HepG2 (cell line): ENCODE measurements around the gene PIM3. TPM values are rescaled to one million over a fixed set of nuclear protein-coding genes. Genes with fewer than 3 reads are reported as not detected.

ENCODE experiments used
- FOXA3 ChIP-seq: IDR thresholded peaks from 2 replicates; pipeline ENCODE4 v1.6.1; 2016; ENCODE audit warnings: missing genetic modification reagents, missing compliant biosample characterization
- KDM3A ChIP-seq: IDR thresholded peaks from 2 replicates; pipeline ENCODE4 v1.6.1; 2018; ENCODE audit warnings: low read depth, missing compliant biosample characterization
- KDM4B ChIP-seq: sonication (generic); formaldehyde crosslinking; IDR thresholded peaks from 2 replicates; pipeline ENCODE4 v1.4.0; 2020; ENCODE audit warnings: missing genetic modification reagents
- KLF16 ChIP-seq, 2 experiments: sonication (generic) in 1 of 2; formaldehyde crosslinking in 1 of 2; IDR thresholded peaks; 2 replicates each; pipeline versions ENCODE4 v1.6.1 to v1.8.0; 2016 to 2023; ENCODE audit warnings: missing genetic modification reagents in 2 of 2, missing compliant biosample characterization in 1 of 2
- KMT2A ChIP-seq: sonication (generic); formaldehyde crosslinking; IDR thresholded peaks from 2 replicates; pipeline ENCODE4 v1.4.0; 2020; ENCODE audit warnings: missing genetic modification reagents
- U2AF2 ChIP-seq: fragments of 200-400 bp; formaldehyde crosslinking; IDR thresholded peaks from 2 replicates; pipeline ENCODE4 v1.6.1; 2017; ENCODE audit warnings: low read depth, mild to moderate bottlenecking, low read length
- ZNF121 ChIP-seq: sonication (generic); formaldehyde crosslinking; IDR thresholded peaks from 2 replicates; pipeline ENCODE4 v1.5.0; 2020; ENCODE audit warnings: mild to moderate bottlenecking, missing genetic modification reagents
- ZNF296 ChIP-seq: sonication (generic); formaldehyde crosslinking; conservative IDR thresholded peaks from 2 replicates; pipeline ENCODE4 v1.5.0; 2020; ENCODE audit warnings: mild to moderate bottlenecking, missing genetic modification reagents
- polyA plus RNA-seq, 8 experiments: library from polyadenylated mRNA; depleted of rRNA in 3 of 8; stranded (reverse) in 7 of 8; unstranded in 1 of 8; fragments of >200 nt; fragmentation: Illumina TruSeq in 4 of 8; extraction: Trizol in 4 of 8; gene quantifications; 2 replicates each; pipeline versions ENCODE4 v1.2.1 to v1.2.3, GENCODE V29; 2011 to 2016; ENCODE audit warnings: low read depth in 4 of 8, missing spikeins in 1 of 8, mixed read lengths in 1 of 8; ENCODE audit not compliant: insufficient read depth in 1 of 8
- total RNA-seq, 5 experiments: library from RNA; depleted of rRNA; stranded (reverse); fragments of >200 nt; fragmentation: Illumina TruSeq; extraction: Trizol; gene quantifications; 2 replicates each; pipeline ENCODE4 v1.2.3, GENCODE V29; 2016; ENCODE audit warnings: low read depth in 1 of 5
- TF ChIP-seq, protein P1 (sequence below): sonication (generic); formaldehyde crosslinking; IDR thresholded peaks from 2 replicates; pipeline ENCODE4 v1.4.0; 2020; ENCODE audit warnings: missing genetic modification reagents, borderline replicate concordance
- TF ChIP-seq, protein P2 (sequence below): sonication (generic); formaldehyde crosslinking; IDR thresholded peaks from 2 replicates; pipeline ENCODE4 v1.4.0; 2020; ENCODE audit warnings: mild to moderate bottlenecking, missing genetic modification reagents
- TF ChIP-seq, protein P3 (sequence below): sonication (generic); formaldehyde crosslinking; IDR thresholded peaks from 2 replicates; pipeline ENCODE4 v1.8.1; 2023; ENCODE audit warnings: mild to moderate bottlenecking, missing genetic modification reagents, borderline replicate concordance
- TF ChIP-seq, protein P4 (sequence below): sonication (generic); formaldehyde crosslinking; IDR thresholded peaks from 2 replicates; pipeline ENCODE4 v1.4.0; 2020; ENCODE audit warnings: missing genetic modification reagents
- TF ChIP-seq, protein P5 (sequence below), 2 experiments: sonication (generic) in 1 of 2; formaldehyde crosslinking in 1 of 2; IDR thresholded peaks; 2 replicates each; pipeline versions ENCODE4 v1.4.0 to v1.6.1; 2016 to 2020; ENCODE audit warnings: borderline replicate concordance in 1 of 2, low read depth in 1 of 2, mild to moderate bottlenecking in 1 of 2, missing genetic modification reagents in 1 of 2
- TF ChIP-seq, protein P6 (sequence below): conservative IDR thresholded peaks from 2 replicates; pipeline ENCODE4 v1.6.1; 2018; ENCODE audit warnings: missing genetic modification reagents

PIM3 gene
- total and polyA plus RNA-seq, 2 of the 13 experiments (the other 11 are each of a cell fraction or from before 2014, with no cell fraction given): 21.6 to 31.2 TPM

DNA sequence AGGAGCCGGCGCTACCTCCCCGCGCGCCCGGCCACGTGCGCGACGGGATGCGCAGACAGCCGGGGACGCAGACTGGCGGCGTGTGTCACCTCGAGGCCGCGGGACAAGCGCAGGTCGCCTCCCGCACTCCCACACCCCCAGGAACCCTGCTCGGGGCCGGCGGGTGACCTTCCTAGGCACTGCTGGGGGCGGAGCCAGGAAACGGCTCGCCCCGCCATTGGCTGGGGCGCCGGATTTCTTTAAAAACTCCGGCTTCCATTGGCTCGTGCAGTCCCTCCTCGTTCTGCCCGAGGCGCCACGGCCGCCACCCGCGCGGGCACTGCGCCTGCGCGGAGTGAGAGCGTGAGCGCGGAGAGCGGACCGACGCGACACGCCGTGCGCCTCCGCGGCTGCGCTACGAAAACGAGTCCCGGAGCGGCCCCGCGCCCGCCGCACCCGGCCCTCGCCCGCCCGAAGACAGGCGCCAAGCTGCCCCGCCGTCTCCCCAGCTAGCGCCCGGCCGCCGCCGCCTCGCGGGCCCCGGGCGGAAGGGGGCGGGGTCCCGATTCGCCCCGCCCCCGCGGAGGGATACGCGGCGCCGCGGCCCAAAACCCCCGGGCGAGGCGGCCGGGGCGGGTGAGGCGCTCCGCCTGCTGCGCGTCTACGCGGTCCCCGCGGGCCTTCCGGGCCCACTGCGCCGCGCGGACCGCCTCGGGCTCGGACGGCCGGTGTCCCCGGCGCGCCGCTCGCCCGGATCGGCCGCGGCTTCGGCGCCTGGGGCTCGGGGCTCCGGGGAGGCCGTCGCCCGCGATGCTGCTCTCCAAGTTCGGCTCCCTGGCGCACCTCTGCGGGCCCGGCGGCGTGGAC is at the start of gene PIM3 (continued):
- TF ChIP-seq, protein P1, sequence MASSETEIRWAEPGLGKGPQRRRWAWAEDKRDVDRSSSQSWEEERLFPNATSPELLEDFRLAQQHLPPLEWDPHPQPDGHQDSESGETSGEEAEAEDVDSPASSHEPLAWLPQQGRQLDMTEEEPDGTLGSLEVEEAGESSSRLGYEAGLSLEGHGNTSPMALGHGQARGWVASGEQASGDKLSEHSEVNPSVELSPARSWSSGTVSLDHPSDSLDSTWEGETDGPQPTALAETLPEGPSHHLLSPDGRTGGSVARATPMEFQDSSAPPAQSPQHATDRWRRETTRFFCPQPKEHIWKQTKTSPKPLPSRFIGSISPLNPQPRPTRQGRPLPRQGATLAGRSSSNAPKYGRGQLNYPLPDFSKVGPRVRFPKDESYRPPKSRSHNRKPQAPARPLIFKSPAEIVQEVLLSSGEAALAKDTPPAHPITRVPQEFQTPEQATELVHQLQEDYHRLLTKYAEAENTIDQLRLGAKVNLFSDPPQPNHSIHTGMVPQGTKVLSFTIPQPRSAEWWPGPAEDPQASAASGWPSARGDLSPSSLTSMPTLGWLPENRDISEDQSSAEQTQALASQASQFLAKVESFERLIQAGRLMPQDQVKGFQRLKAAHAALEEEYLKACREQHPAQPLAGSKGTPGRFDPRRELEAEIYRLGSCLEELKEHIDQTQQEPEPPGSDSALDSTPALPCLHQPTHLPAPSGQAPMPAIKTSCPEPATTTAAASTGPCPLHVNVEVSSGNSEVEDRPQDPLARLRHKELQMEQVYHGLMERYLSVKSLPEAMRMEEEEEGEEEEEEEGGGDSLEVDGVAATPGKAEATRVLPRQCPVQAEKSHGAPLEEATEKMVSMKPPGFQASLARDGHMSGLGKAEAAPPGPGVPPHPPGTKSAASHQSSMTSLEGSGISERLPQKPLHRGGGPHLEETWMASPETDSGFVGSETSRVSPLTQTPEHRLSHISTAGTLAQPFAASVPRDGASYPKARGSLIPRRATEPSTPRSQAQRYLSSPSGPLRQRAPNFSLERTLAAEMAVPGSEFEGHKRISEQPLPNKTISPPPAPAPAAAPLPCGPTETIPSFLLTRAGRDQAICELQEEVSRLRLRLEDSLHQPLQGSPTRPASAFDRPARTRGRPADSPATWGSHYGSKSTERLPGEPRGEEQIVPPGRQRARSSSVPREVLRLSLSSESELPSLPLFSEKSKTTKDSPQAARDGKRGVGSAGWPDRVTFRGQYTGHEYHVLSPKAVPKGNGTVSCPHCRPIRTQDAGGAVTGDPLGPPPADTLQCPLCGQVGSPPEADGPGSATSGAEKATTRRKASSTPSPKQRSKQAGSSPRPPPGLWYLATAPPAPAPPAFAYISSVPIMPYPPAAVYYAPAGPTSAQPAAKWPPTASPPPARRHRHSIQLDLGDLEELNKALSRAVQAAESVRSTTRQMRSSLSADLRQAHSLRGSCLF (CRISPR knock-in tag): peak; percentile 29; the same call in 1 of the 2 replicates
- TF ChIP-seq KDM4B (CRISPR knock-in tag) (no peak), KDM3A (no peak), ZNF296 (CRISPR knock-in tag) (no peak), ZNF121 (peak; percentile 25; the same call in 1 of the 2 replicates), KLF16 (CRISPR knock-in tag; IDR thresholded peaks at IDR 0.05) (peak in 1 of 2 experiments; percentile 50; a peak in 1 of 4 replicates), KMT2A (CRISPR knock-in tag) (no peak), FOXA3 (CRISPR knock-in tag) (no peak), U2AF2 (no peak)
- TF ChIP-seq, protein P2, sequence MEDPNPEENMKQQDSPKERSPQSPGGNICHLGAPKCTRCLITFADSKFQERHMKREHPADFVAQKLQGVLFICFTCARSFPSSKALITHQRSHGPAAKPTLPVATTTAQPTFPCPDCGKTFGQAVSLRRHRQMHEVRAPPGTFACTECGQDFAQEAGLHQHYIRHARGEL (CRISPR knock-in tag): no peak
- TF ChIP-seq, protein P3, sequence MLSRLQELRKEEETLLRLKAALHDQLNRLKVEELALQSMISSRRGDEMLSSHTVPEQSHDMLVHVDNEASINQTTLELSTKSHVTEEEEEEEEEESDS (CRISPR knock-in tag): no peak
- TF ChIP-seq, protein P4, sequence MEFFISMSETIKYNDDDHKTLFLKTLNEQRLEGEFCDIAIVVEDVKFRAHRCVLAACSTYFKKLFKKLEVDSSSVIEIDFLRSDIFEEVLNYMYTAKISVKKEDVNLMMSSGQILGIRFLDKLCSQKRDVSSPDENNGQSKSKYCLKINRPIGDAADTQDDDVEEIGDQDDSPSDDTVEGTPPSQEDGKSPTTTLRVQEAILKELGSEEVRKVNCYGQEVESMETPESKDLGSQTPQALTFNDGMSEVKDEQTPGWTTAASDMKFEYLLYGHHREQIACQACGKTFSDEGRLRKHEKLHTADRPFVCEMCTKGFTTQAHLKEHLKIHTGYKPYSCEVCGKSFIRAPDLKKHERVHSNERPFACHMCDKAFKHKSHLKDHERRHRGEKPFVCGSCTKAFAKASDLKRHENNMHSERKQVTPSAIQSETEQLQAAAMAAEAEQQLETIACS (CRISPR knock-in tag): peak; percentile 6; the same call in 1 of the 2 replicates
- TF ChIP-seq, protein P5, sequence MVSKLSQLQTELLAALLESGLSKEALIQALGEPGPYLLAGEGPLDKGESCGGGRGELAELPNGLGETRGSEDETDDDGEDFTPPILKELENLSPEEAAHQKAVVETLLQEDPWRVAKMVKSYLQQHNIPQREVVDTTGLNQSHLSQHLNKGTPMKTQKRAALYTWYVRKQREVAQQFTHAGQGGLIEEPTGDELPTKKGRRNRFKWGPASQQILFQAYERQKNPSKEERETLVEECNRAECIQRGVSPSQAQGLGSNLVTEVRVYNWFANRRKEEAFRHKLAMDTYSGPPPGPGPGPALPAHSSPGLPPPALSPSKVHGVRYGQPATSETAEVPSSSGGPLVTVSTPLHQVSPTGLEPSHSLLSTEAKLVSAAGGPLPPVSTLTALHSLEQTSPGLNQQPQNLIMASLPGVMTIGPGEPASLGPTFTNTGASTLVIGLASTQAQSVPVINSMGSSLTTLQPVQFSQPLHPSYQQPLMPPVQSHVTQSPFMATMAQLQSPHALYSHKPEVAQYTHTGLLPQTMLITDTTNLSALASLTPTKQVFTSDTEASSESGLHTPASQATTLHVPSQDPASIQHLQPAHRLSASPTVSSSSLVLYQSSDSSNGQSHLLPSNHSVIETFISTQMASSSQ (IDR thresholded peaks at IDR 0.05; ENCODE audit: low read depth): no peak
- TF ChIP-seq, protein P5 (CRISPR knock-in tag; IDR thresholded peaks at IDR 0.05; ENCODE audit: borderline replicate concordance): peak; percentile 35; the same call in 1 of the 2 replicates
- TF ChIP-seq, protein P6, sequence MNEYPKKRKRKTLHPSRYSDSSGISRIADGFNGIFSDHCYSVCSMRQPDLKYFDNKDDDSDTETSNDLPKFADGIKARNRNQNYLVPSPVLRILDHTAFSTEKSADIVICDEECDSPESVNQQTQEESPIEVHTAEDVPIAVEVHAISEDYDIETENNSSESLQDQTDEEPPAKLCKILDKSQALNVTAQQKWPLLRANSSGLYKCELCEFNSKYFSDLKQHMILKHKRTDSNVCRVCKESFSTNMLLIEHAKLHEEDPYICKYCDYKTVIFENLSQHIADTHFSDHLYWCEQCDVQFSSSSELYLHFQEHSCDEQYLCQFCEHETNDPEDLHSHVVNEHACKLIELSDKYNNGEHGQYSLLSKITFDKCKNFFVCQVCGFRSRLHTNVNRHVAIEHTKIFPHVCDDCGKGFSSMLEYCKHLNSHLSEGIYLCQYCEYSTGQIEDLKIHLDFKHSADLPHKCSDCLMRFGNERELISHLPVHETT (CRISPR knock-in tag): no peak; the same call in 1 of the 2 replicates
